AG09319 (cell line): ENCODE results near the gene GIPC1.

Experiments used
- DNase-seq: peaks from one replicate; pipeline ENCODE4 v3.0.0-alpha.2; 2010; ENCODE audit warnings: low read depth; ENCODE audit errors: extremely low read depth
- TF ChIP-seq, protein P1 (sequence below): IDR thresholded peaks from 2 replicates; pipeline ENCODE4 v1.5.1; 2011; ENCODE audit warnings: low read depth, mild to moderate bottlenecking, inconsistent platforms, low read length, moderate library complexity

GIPC1 gene

DNA sequence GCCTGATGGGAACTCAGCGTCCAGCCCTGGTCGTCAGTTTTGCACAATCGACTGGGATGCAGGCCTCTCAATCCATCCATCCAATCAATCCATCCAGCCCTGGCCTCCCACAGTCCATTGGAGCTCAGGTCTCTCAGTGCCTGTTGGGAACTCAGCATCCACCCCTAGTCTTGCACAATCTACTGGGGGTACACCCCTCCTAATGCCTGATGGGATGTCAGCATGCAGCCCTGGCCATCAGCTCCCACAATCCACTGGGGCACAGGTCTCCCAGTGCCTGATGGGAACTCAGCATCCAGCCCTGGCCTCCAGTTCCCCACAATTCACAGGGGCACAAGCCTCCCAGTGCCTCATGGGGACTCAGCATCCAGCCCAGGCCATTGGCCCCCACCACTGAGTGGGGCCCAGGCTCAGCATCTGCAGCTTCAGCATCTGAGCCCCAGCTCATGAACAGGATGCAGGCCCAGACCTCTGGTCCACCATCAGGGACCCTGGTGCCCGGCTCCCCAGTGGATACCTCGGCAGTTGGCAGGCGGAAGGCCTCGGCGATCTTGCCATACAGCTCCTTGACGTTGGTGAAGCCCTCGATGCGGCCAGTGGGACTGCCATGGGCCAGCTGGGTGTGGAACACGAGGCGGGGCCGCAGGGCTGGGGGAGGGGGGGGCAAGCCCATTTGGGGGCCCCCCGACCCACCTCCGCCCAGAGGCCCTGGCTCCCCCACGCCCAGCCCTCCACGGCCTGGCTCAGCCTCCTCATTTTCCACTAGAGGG lies 13.6 kb downstream of the GIPC1 start:
- TF ChIP-seq, protein P1, sequence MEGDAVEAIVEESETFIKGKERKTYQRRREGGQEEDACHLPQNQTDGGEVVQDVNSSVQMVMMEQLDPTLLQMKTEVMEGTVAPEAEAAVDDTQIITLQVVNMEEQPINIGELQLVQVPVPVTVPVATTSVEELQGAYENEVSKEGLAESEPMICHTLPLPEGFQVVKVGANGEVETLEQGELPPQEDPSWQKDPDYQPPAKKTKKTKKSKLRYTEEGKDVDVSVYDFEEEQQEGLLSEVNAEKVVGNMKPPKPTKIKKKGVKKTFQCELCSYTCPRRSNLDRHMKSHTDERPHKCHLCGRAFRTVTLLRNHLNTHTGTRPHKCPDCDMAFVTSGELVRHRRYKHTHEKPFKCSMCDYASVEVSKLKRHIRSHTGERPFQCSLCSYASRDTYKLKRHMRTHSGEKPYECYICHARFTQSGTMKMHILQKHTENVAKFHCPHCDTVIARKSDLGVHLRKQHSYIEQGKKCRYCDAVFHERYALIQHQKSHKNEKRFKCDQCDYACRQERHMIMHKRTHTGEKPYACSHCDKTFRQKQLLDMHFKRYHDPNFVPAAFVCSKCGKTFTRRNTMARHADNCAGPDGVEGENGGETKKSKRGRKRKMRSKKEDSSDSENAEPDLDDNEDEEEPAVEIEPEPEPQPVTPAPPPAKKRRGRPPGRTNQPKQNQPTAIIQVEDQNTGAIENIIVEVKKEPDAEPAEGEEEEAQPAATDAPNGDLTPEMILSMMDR, result no peak
- DNase-seq, result no peak

DNA sequence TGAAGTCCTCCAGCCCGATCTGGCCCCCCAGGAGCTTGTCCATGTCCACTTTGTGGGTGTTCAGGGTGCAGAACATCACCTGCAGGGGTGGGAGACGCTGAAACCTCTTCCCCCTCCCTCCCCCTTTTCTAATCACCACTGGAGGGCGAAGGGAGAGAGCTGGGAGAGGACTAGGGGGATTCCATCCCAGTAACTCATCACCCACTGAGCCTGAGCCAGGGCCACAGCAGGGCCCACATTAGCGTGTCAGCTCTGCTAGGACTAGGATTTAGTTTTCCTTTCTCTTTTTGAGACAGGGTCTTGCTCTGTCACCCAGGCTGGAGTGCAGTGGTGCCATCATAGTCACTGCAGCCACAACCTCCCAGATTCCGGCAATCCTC lies 15.2 kb downstream of the GIPC1 start:
- TF ChIP-seq, protein P1, result no peak
- DNase-seq, result no peak

DNA sequence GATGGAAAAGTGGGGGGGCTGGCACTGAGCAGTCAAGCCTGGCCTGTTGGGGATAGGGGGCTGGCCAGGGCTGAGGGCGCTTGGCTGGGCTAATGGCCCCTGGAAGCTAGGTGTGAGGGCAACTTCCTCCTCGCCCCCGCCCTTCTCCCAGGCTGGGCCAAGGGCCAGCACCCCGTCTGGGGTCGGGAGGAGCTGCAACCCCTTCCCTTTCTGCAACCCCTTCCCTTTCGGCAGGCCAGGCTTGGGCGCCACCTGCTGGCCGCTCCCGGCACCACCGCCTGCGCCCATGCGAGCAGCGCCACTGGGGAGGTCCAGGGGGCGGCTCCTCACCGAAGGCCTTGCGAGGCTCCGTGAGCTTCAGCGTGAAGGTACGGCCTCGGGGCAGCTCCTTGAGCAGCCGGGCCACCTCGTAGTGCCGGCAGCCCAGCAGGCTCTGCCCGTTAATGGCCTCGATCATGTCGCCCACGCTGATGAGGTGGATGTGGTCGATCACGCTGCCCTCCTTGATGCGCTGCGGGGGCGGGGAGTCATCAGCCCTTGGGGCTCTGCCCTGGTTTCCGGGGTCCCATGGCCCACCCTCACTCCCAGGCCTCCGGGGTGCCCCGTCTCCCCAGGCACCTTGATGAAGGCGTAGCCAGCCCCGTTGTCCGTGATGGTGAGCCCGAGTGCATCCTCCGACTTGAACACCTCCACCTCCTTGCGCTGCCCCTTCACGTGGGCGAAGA lies 15.8 kb downstream of the GIPC1 start:
- DNase-seq, result no peak
- TF ChIP-seq, protein P1, result peak; percentile 75

DNA sequence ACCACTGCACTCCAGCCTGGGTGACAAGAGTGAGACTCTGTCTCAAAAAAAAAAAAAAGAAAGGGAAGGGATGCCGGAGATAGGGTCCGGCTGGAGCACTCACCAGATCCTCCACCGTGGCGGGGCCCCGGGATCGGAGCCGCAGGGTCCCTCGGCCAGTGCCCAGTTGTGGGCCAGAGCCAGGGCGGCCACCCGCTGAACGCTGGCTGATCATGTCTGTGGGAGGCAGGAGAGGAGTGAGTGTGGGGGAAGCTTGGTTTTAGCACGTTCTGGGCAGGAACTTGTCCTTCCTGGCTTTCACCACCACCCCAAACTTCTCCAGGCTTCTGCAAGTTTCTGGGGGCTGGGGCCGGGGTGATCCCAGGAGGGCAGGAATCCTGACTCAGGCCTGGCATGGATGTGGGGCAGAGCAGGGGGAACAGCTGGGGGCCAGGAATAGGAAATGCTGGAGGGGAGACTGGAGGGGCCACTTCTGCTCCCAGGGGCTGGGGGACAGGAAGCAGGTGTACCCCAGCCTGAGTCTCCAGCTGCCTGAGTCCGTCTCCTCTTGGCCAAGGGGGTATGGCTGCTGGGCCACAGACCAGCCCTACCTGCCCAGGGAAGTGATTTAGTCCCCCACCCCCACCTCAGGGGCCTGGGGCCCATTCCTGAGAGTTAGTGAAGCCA lies 16.5 kb downstream of the GIPC1 start:
- no peak for DNase-seq
- TF ChIP-seq, protein P1, result no peak

DNA sequence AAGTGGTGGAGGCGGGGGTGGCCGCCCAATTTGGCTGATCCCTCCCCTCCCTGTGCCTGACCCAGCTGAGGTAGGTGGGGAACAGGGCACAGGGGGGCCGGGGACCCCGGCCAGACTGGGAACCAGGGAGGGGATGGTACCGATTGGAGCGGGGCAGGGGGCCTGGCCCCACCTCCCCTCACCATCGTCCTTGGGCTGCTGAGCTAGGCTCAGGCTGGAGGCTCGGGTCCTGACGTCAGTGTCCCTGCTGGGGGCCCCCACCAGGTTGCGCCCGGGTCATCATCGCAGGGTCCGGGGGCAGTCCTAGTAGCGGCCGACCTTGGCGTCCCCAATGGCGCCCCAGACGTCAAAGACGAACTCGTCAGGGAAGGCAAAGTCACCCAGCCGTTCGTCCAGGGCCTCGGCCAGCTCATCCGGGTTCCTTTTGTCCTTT lies 17.8 kb downstream of the GIPC1 start:
- TF ChIP-seq, protein P1, result no peak
- no peak for DNase-seq

DNA sequence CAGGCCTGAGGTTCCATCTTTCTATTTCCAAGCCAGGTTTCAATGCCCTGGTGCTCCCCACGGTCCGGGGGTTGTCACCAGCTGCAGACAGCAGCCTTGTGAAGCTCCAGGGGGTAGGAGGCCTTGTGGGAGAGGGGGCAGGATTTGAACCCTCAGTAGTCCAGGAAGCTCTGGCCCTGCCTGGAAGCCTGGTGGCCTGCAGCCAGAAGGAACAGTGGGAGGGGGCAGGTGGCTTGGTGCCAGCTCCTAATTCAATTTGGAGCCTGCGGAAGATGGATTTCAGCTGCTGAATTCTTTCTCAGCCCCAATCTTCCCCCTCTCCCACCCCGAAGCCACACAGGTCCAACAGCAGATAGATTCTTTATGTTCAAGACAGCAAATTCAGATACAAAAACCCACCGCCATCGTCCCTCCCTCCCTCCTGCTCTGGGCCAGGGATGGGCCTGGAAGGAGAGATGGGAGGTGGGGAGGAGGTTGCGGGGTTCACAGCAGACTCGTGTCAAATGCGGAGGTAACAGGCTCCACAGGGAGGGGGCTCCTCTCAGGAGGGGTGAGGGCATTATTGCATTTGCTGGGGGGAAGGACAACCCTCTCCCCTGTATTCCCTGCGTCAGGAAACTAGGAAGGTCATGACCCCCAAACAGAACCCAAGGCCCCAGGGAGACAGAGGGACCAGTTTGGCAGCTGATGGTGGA lies 18.4 kb downstream of the GIPC1 start:
- no peak for DNase-seq
- TF ChIP-seq, protein P1, result no peak
